H1 (cell line): ENCODE measurements around the gene COL6A2. TPM values are rescaled to one million over a fixed set of nuclear protein-coding genes. Genes with fewer than 3 reads are reported as not detected.
A peak's percentile ranks its signal among the peaks of the same experiment; 100 is the strongest.

Experiments
- CTBP2 ChIP-seq: IDR thresholded peaks from 2 replicates; pipeline ENCODE4 v1.7.0; 2011; ENCODE audit warnings: borderline replicate concordance, mild to moderate bottlenecking, moderate library complexity, mixed read lengths, low read length; ENCODE audit not compliant: insufficient read depth, insufficient read length
- EZH2 ChIP-seq: fragments of 200-600 bp; sonication (generic); IDR thresholded peaks from 2 replicates; pipeline ENCODE4 v1.7.1; 2012; ENCODE audit warnings: low read depth, mild to moderate bottlenecking, moderate library complexity, low read length, inconsistent platforms; ENCODE audit not compliant: severe bottlenecking
- RBBP5 ChIP-seq: IDR thresholded peaks from 2 replicates; pipeline ENCODE4 v1.7.1; 2012; ENCODE audit warnings: low read depth, mild to moderate bottlenecking, inconsistent platforms, low read length, moderate library complexity, borderline replicate concordance
- SUZ12 ChIP-seq: fragments of 200-600 bp; sonication (generic); IDR thresholded peaks from 2 replicates; pipeline ENCODE4 v1.6.1; 2012; ENCODE audit warnings: mild to moderate bottlenecking, inconsistent platforms, low read length, moderate library complexity, mixed read lengths
- TAF1 ChIP-seq: IDR thresholded peaks from 2 replicates; pipeline ENCODE4 v1.6.1; 2011; ENCODE audit warnings: mild to moderate bottlenecking, low read depth, low read length
- TCF12 ChIP-seq: IDR thresholded peaks from 2 replicates; pipeline ENCODE4 v1.6.1; 2011; ENCODE audit warnings: low read depth, mild to moderate bottlenecking, low read length
- polyA plus RNA-seq, 7 experiments: library from polyadenylated mRNA; depleted of rRNA in 3 of 7; stranded (reverse) in 5 of 7; unstranded in 2 of 7; fragments of >200 nt in 5 of 7; fragments of 200-250 nt in 2 of 7; gene quantifications; 1 replicate in 5 of 7; 2 replicates in 1 of 7; 4 replicates in 1 of 7; pipeline versions ENCODE4 v1.2.1 to v1.2.3, GENCODE V29; 2011 to 2013; ENCODE audit warnings: missing spikeins in 2 of 7, mixed read lengths in 2 of 7
- total RNA-seq: library from RNA; stranded (reverse); fragmentation: NEBNext Ultra II Directional; extraction: Animal tissue kit (Norgen Biotek cat#: 25700); gene quantifications from 2 replicates; pipeline ENCODE4 v1.2.1, GENCODE V29; 2021
- TF ChIP-seq, protein P1 (sequence below): fragments of 300-600 bp; sonication (generic); IDR thresholded peaks from 2 replicates; pipeline ENCODE4 v1.7.1; 2012; ENCODE audit warnings: low read length, moderate library complexity, mild to moderate bottlenecking, inconsistent platforms; ENCODE audit not compliant: insufficient replicate concordance
- TF ChIP-seq, protein P2 (sequence below): IDR thresholded peaks from 2 replicates; pipeline ENCODE4 v1.6.1; 2012; ENCODE audit warnings: inconsistent platforms

The COL6A2 gene
- total and polyA plus RNA-seq, 2 of the 8 experiments (the other 6 are each of a cell fraction or from before 2014, with no cell fraction given), result 60.1 to 62.7 TPM

DNA sequence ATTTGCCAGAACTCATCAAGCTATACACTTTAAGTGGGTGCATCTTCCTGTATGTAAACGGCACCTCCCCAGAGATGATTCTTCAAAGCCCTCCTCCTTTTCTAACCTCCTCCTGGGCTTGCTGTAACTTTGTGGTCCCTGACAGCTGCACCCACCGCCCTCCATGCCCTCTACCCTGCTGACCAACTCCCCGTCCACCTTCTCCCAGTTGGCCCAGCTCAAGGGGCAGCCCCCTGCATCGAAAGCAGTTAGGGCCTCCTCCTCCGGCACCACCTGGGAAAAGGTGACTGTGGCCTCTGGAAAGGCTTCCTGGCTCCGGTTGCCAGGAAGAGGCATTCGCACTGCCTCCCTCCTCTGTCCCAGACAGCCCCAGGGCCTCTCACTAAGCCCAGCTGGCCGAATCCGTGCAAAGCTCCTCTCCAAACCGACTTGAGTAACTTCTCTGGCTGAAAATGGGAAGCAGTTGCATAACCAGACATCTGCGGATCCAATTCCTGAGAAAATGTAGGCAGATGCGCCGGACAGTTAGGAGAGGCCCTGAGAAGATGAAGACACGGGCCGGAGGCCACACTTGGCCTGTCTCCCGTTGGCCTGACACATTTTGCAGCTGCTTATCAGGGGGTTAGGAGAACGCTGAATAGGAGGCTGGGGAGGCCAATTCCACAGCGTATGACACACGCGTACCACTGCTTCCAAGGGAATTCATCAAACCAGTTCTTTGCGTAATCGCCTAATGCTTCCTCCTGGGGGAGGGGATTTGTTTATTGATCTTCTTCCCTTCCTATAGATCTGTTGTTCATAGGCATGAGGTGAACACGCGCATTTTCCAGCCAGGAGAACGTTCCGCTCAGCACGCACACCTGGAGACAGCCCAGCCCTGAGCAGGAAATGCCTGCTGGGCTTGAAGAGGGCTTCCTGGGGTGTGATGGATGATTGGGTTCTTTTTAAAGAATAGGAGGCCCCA, 48.7 kb upstream of the COL6A2 start (continued):
- TF ChIP-seq, protein P1, sequence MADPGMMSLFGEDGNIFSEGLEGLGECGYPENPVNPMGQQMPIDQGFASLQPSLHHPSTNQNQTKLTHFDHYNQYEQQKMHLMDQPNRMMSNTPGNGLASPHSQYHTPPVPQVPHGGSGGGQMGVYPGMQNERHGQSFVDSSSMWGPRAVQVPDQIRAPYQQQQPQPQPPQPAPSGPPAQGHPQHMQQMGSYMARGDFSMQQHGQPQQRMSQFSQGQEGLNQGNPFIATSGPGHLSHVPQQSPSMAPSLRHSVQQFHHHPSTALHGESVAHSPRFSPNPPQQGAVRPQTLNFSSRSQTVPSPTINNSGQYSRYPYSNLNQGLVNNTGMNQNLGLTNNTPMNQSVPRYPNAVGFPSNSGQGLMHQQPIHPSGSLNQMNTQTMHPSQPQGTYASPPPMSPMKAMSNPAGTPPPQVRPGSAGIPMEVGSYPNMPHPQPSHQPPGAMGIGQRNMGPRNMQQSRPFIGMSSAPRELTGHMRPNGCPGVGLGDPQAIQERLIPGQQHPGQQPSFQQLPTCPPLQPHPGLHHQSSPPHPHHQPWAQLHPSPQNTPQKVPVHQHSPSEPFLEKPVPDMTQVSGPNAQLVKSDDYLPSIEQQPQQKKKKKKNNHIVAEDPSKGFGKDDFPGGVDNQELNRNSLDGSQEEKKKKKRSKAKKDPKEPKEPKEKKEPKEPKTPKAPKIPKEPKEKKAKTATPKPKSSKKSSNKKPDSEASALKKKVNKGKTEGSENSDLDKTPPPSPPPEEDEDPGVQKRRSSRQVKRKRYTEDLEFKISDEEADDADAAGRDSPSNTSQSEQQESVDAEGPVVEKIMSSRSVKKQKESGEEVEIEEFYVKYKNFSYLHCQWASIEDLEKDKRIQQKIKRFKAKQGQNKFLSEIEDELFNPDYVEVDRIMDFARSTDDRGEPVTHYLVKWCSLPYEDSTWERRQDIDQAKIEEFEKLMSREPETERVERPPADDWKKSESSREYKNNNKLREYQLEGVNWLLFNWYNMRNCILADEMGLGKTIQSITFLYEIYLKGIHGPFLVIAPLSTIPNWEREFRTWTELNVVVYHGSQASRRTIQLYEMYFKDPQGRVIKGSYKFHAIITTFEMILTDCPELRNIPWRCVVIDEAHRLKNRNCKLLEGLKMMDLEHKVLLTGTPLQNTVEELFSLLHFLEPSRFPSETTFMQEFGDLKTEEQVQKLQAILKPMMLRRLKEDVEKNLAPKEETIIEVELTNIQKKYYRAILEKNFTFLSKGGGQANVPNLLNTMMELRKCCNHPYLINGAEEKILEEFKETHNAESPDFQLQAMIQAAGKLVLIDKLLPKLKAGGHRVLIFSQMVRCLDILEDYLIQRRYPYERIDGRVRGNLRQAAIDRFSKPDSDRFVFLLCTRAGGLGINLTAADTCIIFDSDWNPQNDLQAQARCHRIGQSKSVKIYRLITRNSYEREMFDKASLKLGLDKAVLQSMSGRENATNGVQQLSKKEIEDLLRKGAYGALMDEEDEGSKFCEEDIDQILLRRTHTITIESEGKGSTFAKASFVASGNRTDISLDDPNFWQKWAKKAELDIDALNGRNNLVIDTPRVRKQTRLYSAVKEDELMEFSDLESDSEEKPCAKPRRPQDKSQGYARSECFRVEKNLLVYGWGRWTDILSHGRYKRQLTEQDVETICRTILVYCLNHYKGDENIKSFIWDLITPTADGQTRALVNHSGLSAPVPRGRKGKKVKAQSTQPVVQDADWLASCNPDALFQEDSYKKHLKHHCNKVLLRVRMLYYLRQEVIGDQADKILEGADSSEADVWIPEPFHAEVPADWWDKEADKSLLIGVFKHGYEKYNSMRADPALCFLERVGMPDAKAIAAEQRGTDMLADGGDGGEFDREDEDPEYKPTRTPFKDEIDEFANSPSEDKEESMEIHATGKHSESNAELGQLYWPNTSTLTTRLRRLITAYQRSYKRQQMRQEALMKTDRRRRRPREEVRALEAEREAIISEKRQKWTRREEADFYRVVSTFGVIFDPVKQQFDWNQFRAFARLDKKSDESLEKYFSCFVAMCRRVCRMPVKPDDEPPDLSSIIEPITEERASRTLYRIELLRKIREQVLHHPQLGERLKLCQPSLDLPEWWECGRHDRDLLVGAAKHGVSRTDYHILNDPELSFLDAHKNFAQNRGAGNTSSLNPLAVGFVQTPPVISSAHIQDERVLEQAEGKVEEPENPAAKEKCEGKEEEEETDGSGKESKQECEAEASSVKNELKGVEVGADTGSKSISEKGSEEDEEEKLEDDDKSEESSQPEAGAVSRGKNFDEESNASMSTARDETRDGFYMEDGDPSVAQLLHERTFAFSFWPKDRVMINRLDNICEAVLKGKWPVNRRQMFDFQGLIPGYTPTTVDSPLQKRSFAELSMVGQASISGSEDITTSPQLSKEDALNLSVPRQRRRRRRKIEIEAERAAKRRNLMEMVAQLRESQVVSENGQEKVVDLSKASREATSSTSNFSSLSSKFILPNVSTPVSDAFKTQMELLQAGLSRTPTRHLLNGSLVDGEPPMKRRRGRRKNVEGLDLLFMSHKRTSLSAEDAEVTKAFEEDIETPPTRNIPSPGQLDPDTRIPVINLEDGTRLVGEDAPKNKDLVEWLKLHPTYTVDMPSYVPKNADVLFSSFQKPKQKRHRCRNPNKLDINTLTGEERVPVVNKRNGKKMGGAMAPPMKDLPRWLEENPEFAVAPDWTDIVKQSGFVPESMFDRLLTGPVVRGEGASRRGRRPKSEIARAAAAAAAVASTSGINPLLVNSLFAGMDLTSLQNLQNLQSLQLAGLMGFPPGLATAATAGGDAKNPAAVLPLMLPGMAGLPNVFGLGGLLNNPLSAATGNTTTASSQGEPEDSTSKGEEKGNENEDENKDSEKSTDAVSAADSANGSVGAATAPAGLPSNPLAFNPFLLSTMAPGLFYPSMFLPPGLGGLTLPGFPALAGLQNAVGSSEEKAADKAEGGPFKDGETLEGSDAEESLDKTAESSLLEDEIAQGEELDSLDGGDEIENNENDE, result no peak
- TF ChIP-seq CTBP2 (no peak), TAF1 (no peak), RBBP5 (no peak), TCF12 (0 out of 2 replicates have a peak, but pooled peaks have one; percentile 54), SUZ12 (no peak), EZH2 (no peak)
- TF ChIP-seq, protein P2, sequence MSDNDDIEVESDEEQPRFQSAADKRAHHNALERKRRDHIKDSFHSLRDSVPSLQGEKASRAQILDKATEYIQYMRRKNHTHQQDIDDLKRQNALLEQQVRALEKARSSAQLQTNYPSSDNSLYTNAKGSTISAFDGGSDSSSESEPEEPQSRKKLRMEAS, result peak; percentile 41; the same call in 1 of the 2 replicates
